Uterus (tissue), 4 donors: ENCODE measurements around the gene QSOX2. TPM values are rescaled to one million over a fixed set of nuclear protein-coding genes. Genes with fewer than 3 reads are reported as not detected.

Experiments used
- DNase-seq, 2 donors: peaks; one replicate each; pipeline ENCODE4 v3.0.0-alpha.2; 2019 to 2020
- H3K27ac ChIP-seq, 2 donors: fragments of 200-600 bp; sonication (generic); 1 replicate in 1 of 2; 2 replicates in 1 of 2; pipeline ENCODE4 v1.5.1; 2016 to 2018
- H3K27me3 ChIP-seq, 2 donors: fragments of 200-600 bp; sonication (generic); one replicate each; pipeline ENCODE4 v1.5.1; 2018 to 2019; ENCODE audit warnings: control low read depth in 1 of 2
- H3K36me3 ChIP-seq, 2 donors: fragments of 200-600 bp; sonication (generic); one replicate each; pipeline ENCODE4 v1.5.1; 2019; ENCODE audit warnings: control low read depth in 1 of 2
- H3K4me1 ChIP-seq, 2 donors: fragments of 200-600 bp; sonication (generic); one replicate each; pipeline ENCODE4 v1.5.1; 2018 to 2019; ENCODE audit warnings: control low read depth in 1 of 2
- H3K4me3 ChIP-seq, 2 donors: fragments of 200-600 bp; sonication (generic); 1 replicate in 1 of 2; 2 replicates in 1 of 2; pipeline ENCODE4 v1.5.1; 2018 to 2019; ENCODE audit warnings: mild to moderate bottlenecking in 1 of 2
- H3K9me3 ChIP-seq, 2 donors: fragments of 200-600 bp; sonication (generic); one replicate each; pipeline ENCODE4 v1.5.1; 2019; ENCODE audit warnings: control low read depth in 1 of 2
- CTCF ChIP-seq, 4 experiments: fragments of 200-600 bp in 2 of 4; fragments of 450-650 bp in 2 of 4; sonication (generic) in 2 of 4; IDR thresholded peaks; one replicate each; pipeline ENCODE4 v1.5.1; 2016 to 2019; ENCODE audit warnings: antibody characterized with exemption in 4 of 4, mild to moderate bottlenecking in 2 of 4, moderate library complexity in 1 of 4
- POLR2A ChIP-seq, 2 donors: fragments of 450-650 bp; IDR thresholded peaks; one replicate each; pipeline ENCODE4 v1.6.1; 2016; ENCODE audit warnings: antibody characterized with exemption in 2 of 2, mild to moderate bottlenecking in 1 of 2, moderate library complexity in 1 of 2
- intact Hi-C: fragments of 100-400 bp; cut with DNase I; formaldehyde crosslinking; loops from one replicate; pipeline ENCODE4 v1.15.1; 2023; ENCODE audit warnings: low total_unique reads
- total RNA-seq, 4 donors: library from RNA; depleted of rRNA in 3 of 4; stranded (reverse); fragments of >200 nt in 3 of 4; gene quantifications; one replicate each; pipeline versions ENCODE4 v1.1.0 to v1.2.4, GENCODE V29; 2014 to 2023
- donor health status: DM: yes; HTN: yes; CAD: no.

Gene QSOX2
- total RNA-seq, 4 donors from 2014 or later: 5.6 to 13.1 (median 9.2) TPM

- Histone ChIP-seq H3K27ac (no peak overlapping the region), H3K9me3 (no peaks in the 10 kb centered on the region), H3K4me1 (no peaks in the 10 kb centered on the region), H3K4me3 (no peak overlapping the region), H3K36me3 (no peaks in the 10 kb centered on the region), H3K27me3 (no peaks in the 10 kb centered on the region)
- TF ChIP-seq CTCF (IDR thresholded peaks at IDR 0.05) (no peak), POLR2A (IDR thresholded peaks at IDR 0.05) (no peak)
- intact Hi-C loops: no loop called here
- DNase-seq: no peak
Observed at GRCh38 chr9:136218673-136219072, 26.9 kb downstream of the QSOX2 start.

DNA sequence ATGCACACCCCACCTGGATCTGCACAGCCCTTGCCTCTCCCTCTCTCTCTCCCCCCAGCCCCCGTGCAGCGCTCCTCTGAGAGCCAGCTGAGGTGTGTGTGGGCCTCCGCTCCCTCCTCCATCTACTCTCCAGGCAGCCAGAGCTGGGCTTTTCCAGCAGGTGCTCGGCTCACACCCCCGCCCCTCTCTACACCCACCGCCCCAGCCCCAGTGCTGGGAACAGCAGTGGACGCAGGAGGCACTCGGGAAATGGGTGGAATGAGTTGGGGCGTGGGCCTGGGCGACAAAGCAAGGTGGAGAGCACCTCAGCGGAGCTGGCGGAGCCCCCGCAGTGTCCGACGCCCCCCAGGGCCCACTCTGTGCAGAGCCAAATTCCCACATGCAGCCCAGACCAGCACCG lies 27.3 kb downstream of the QSOX2 start:
- no peaks in the 10 kb centered on the region for H3K4me1 ChIP-seq
- H3K9me3 ChIP-seq: no peaks in the 10 kb centered on the region
- no peak overlapping the region for H3K27ac ChIP-seq
- H3K4me3 ChIP-seq: no peak overlapping the region
- no peak for DNase-seq
- intact Hi-C loops: no loop called here
- H3K27me3 ChIP-seq: no peaks in the 10 kb centered on the region
- TF ChIP-seq POLR2A (IDR thresholded peaks at IDR 0.05) (no peak), CTCF (IDR thresholded peaks at IDR 0.05) (no peak)
- no peaks in the 10 kb centered on the region for H3K36me3 ChIP-seq

DNA sequence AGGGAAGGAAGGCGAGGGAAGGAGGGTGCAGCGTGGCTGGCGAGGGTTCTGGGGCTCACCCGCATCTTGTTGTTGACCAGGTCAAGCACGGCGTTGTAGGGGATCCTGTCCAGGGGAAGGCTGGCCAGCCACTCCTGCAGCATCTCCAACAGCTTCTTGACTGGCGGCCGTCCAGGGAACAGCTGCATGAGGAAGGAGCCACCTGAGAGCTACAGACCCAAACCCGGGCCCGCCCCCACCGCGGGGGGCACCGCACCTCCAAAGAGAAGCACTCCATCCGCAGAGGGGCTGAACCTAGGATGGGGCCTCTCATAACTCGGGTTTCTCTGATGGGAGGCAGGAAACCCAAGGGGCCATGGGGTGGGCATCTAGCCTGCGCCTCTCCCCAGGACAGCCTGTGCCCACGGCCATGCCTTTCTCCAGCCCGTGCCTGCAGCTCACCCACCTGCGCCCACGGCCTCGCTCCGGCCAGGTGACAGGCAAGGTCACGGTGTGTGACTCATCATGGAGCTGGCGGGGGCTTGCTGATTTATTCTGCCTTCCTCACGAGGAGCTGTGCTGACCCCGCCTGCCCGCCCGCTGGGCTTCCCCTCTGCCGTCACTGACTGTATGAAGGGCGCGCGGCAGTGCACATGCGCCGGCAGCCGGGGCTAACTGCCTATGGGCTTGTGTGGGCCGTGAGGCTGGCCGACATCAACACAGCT lies 28.9 kb downstream of the QSOX2 start:
- Histone ChIP-seq H3K27ac (no peak overlapping the region), H3K36me3 (no peaks in the 10 kb centered on the region), H3K9me3 (no peaks in the 10 kb centered on the region), H3K4me1 (no peaks in the 10 kb centered on the region), H3K4me3 (no peak overlapping the region), H3K27me3 (no peaks in the 10 kb centered on the region)
- no peak for DNase-seq
- no peak for TF ChIP-seq CTCF (IDR thresholded peaks at IDR 0.05)
- TF ChIP-seq POLR2A (IDR thresholded peaks at IDR 0.05): no peak
- intact Hi-C loops: no loop called here

DNA sequence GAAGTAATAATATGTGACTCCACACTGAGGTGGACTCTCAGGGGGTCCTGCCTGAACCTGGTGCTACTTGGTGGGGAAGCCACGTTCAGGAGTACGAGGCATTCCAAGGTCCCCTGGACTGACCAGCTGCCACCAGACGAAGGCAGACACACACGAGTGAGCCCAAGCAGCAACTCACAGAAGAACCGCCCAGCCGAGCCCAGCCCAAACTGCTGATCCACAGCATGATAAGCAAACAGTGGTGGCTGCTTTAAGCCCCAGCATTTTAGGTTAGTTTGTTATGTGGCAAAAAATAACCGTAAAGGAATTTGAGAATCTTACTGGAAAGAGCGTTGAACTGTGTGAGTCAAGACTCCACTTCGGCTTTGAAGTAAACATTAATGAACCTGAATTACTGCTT lies 31.9 kb downstream of the QSOX2 start:
- no peak overlapping the region for H3K27ac ChIP-seq
- H3K9me3 ChIP-seq: no peaks in the 10 kb centered on the region
- no peak overlapping the region for H3K4me3 ChIP-seq
- no peaks in the 10 kb centered on the region for H3K36me3 ChIP-seq
- H3K27me3 ChIP-seq: no peaks in the 10 kb centered on the region
- no peaks in the 10 kb centered on the region for H3K4me1 ChIP-seq
- TF ChIP-seq POLR2A (IDR thresholded peaks at IDR 0.05) (no peak), CTCF (IDR thresholded peaks at IDR 0.05) (no peak)
- DNase-seq: no peak
- intact Hi-C loops: no loop called here

GRCh38 chr9:136212345-136212950 lies 33.2 kb downstream of the QSOX2 start:
- DNase-seq: no peak
- TF ChIP-seq POLR2A (IDR thresholded peaks at IDR 0.05): no peak
- no peak for TF ChIP-seq CTCF (IDR thresholded peaks at IDR 0.05)
- H3K4me3 ChIP-seq: no peak overlapping the region
- no peaks in the 10 kb centered on the region for H3K36me3 ChIP-seq
- intact Hi-C loops: no loop called here
- H3K9me3 ChIP-seq: no peaks in the 10 kb centered on the region
- no peaks in the 10 kb centered on the region for H3K4me1 ChIP-seq
- H3K27me3 ChIP-seq: no peaks in the 10 kb centered on the region
- no peak overlapping the region for H3K27ac ChIP-seq
